ENCODE results near the gene CYP19A1.

Gene CYP19A1

DNA sequence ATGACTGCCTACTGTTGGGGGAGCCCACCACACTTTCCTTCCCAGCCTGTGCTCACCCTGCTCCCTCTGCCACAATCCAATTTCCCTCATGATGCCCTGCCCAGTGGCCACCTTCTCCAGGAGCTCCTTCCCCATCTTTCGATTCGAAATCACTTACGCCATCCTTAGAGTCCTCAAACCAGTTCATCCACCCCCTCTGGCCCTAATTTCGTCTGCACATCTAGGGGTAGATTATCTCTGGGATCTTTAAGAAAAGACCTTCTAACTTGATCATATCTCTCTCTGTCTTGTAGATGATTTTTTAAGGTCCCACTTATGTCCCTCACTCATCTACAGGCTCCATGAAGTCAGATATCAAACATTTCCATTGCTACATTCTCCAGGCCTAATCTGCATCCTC lies 17.1 kb downstream of the CYP19A1 start:
- DNase-seq (ENCODE audit: low read depth), result no peak
- no peaks in the 10 kb centered on the region for H3K36me3 ChIP-seq (ENCODE audit: control insufficient read depth, insufficient read depth, low read length, severe bottlenecking)

DNA sequence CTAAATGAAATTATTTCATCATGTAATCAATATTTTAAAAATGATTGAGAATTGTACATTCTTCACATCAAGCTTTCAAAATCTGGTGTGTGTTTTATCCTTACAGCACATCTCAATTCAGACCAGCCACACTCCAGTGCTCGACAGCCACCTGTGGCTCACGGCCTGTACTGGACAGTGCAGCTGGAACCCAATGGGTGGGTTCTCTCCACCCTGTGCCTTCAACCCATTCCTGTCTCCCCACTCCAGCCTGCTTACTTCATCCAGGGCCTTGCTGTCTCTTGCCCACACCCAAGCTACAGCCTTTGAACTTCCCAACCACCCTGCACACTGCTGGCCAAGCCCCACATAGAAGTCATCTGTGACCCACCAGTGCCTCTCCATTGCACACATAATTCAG lies 17.6 kb downstream of the CYP19A1 start:
- DNase-seq (ENCODE audit: low read depth), result no peak
- Histone ChIP-seq H3K4me3 (ENCODE audit: low read length) (no peak overlapping the region), H3K27me3 (replicated peaks; ENCODE audit: control insufficient read depth, insufficient read depth, low read length) (no peaks in the 10 kb centered on the region), H3K9me3 (ENCODE audit: control insufficient read depth, low read length) (no peaks in the 10 kb centered on the region), H3K9ac (ENCODE audit: low read length) (no peak overlapping the region), H3K36me3 (ENCODE audit: control insufficient read depth, insufficient read depth, low read length, severe bottlenecking) (no peaks in the 10 kb centered on the region), H3K4me1 (ENCODE audit: control insufficient read depth, insufficient read depth, low read length) (peaks cover 60% of the 10 kb centered on the region)

More for the DNA sequence above, 17.1 kb downstream of the CYP19A1 start:
- Histone ChIP-seq H3K9ac (ENCODE audit: low read length) (no peak overlapping the region), H3K9me3 (ENCODE audit: control insufficient read depth, low read length) (no peaks in the 10 kb centered on the region), H3K4me1 (ENCODE audit: control insufficient read depth, insufficient read depth, low read length) (peaks cover 60% of the 10 kb centered on the region), H3K27me3 (replicated peaks; ENCODE audit: control insufficient read depth, insufficient read depth, low read length) (no peaks in the 10 kb centered on the region), H3K4me3 (ENCODE audit: low read length) (no peak overlapping the region)

DNA sequence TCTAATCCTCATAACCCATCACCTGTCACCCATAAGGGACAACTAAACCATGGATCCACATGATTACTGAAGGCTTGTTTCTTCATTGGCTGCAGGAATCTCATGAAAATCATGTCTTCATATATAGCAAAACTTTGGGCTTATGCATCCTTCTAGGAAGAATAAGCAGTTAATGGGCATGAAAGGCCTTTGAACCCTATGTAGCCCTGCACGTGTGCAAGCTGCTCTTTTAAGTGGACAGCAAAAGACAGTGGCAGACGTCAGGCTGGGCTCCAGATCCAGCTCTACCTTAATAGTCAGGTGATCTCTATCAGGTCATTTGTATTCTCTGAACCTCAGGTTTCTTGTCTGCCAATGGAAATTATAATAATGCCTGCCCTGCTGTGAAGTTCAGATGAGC lies 18.9 kb downstream of the CYP19A1 start:
- Histone ChIP-seq H3K36me3 (ENCODE audit: control insufficient read depth, insufficient read depth, low read length, severe bottlenecking) (no peaks in the 10 kb centered on the region), H3K4me3 (ENCODE audit: low read length) (no peak overlapping the region), H3K9me3 (ENCODE audit: control insufficient read depth, low read length) (no peaks in the 10 kb centered on the region), H3K27me3 (replicated peaks; ENCODE audit: control insufficient read depth, insufficient read depth, low read length) (no peaks in the 10 kb centered on the region), H3K9ac (ENCODE audit: low read length) (no peak overlapping the region), H3K4me1 (ENCODE audit: control insufficient read depth, insufficient read depth, low read length) (peaks cover 66% of the 10 kb centered on the region)
- DNase-seq (ENCODE audit: low read depth), result no peak

DNA sequence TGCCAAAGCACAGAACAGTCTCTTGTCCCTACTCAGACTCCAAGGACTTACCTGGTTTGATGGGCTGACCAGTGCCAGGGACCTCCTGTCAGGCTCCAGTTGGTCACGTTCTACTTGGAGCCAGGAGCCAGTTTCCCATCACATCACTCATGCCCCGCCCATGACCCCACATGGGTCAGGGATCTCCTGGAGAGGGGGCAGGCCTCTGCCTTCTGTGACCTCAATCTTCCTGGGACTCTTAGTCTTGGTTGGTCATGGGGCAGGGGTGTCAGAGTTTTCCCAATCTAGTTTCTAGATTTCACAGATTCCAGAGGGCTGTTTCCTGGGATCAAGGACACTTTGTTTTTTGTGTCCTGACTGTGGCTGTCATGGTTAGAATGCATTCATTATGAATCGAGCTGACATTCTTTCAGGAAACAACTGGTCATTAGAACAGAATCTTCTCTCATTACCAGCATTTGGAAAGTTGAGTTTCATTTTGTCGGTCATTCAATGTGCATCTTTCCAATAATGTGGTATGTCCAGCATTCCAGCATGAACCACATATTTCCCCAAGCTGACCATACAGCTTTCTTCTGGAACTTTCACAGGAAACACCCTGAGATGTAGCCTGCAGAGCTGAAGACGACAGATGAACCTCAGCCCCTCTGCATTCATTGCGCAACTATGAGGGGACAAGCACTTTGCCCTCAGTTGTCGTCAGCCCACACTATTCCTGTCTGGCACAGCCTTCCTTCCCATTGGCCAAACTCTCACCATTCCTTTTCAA lies 19.8 kb downstream of the CYP19A1 start:
- no peak overlapping the region for H3K4me3 ChIP-seq (ENCODE audit: low read length)
- peaks cover 67% of the 10 kb centered on the region for H3K4me1 ChIP-seq (ENCODE audit: control insufficient read depth, insufficient read depth, low read length)
- DNase-seq (ENCODE audit: low read depth), result peak; percentile 13
- H3K27me3 ChIP-seq (replicated peaks; ENCODE audit: control insufficient read depth, insufficient read depth, low read length), result no peaks in the 10 kb centered on the region
- no peaks in the 10 kb centered on the region for H3K36me3 ChIP-seq (ENCODE audit: control insufficient read depth, insufficient read depth, low read length, severe bottlenecking)
- no peaks in the 10 kb centered on the region for H3K9me3 ChIP-seq (ENCODE audit: control insufficient read depth, low read length)
- peak overlapping the region; percentile 7 for H3K9ac ChIP-seq (ENCODE audit: low read length)

DNA sequence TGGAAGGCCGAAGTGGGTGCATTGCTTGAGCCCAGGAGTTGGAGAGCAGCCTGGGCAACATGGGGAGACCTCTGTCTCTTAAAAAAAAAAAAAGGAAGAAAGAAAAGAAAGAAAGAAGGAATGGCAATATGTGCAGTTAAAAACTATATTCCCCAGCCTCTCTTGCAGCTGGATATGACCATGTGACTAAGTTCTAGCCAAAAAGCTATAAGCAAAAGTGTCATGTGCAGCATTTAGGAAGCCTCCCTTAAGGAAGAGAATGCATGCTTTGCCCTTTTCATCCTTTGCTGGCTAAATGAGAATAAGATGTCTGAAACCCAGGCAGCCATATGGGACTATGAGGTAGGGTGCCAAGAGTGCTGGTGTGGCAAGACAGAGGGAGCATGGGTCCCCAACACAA lies 21.8 kb downstream of the CYP19A1 start:
- Histone ChIP-seq H3K36me3 (ENCODE audit: control insufficient read depth, insufficient read depth, low read length, severe bottlenecking) (no peaks in the 10 kb centered on the region), H3K4me1 (ENCODE audit: control insufficient read depth, insufficient read depth, low read length) (peaks cover 63% of the 10 kb centered on the region), H3K9me3 (ENCODE audit: control insufficient read depth, low read length) (no peaks in the 10 kb centered on the region), H3K4me3 (ENCODE audit: low read length) (no peak overlapping the region), H3K9ac (ENCODE audit: low read length) (no peak overlapping the region), H3K27me3 (replicated peaks; ENCODE audit: control insufficient read depth, insufficient read depth, low read length) (no peaks in the 10 kb centered on the region)
- DNase-seq (ENCODE audit: low read depth), result no peak

DNA sequence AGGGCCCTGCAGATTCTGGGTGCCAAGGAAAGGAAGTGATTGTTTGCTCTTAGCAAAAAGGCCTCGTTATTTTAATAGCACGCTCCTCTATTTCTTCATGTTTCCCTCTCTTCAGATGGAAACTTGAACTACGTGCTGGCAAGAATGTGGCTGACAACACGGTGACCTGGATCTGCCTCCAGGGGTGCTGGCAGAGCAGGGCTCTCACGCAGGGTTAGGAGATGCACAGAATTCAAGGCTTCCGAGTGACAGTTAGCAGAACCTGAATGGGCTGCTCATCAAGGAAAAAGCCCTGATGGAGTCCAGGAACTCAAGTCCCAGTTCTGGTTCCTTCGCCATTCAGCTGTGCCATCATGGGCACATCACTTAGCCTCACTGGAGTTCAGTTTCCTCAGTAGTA lies 22.7 kb downstream of the CYP19A1 start:
- H3K36me3 ChIP-seq (ENCODE audit: control insufficient read depth, insufficient read depth, low read length, severe bottlenecking), result no peaks in the 10 kb centered on the region
- peaks cover 67% of the 10 kb centered on the region for H3K4me1 ChIP-seq (ENCODE audit: control insufficient read depth, insufficient read depth, low read length)
- no peaks in the 10 kb centered on the region for H3K9me3 ChIP-seq (ENCODE audit: control insufficient read depth, low read length)
- H3K27me3 ChIP-seq (replicated peaks; ENCODE audit: control insufficient read depth, insufficient read depth, low read length), result no peaks in the 10 kb centered on the region
- no peak overlapping the region for H3K9ac ChIP-seq (ENCODE audit: low read length)
- H3K4me3 ChIP-seq (ENCODE audit: low read length), result no peak overlapping the region
- DNase-seq (ENCODE audit: low read depth), result no peak

DNA sequence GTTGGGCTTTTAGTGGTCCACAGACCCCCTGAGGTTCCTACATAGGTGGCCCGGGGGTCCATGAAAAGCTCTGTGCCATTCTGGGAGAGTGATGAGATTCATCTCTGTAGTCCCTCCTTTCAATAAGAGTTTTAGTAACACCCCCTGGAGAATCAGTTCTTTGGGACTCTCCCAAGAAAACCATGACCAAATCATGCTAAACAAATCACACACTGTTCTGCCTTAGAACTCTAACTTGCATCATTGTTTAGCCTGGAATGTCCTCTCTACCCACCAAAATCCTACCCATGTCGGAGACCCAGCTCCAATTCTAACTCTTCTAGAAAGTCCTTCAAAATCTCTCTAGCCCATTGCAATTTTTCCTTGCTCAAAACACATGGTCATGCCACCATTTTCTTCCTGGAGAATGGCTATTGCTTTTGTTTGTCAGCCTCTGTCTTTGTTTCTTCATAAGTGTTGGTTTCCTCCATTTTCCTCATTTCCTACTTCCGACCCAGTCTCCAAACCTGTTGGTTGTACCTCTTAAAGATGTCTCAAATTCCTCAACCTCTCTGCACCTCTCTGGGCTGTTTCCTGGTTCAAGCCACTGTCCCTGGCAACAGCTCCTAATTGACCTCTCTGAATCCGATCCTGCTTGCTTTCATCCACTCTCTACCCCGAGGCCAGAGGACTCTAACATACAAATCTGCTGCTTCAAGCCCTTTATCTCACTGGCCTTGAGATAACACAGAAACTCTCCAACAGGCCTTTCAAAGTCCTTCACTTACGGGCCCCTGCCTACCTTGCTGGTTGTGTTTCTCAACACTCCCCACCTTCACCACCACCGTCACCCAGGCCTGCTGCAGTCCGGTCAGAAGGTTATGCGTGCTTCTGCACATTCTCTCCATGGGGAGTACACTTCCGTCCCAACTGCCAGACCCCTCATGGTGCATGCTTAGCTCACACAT lies 23.7 kb downstream of the CYP19A1 start:
- no peak overlapping the region for H3K9ac ChIP-seq (ENCODE audit: low read length)
- no peaks in the 10 kb centered on the region for H3K9me3 ChIP-seq (ENCODE audit: control insufficient read depth, low read length)
- H3K4me3 ChIP-seq (ENCODE audit: low read length), result no peak overlapping the region
- DNase-seq (ENCODE audit: low read depth), result no peak
- H3K36me3 ChIP-seq (ENCODE audit: control insufficient read depth, insufficient read depth, low read length, severe bottlenecking), result no peaks in the 10 kb centered on the region
- peaks cover 70% of the 10 kb centered on the region for H3K4me1 ChIP-seq (ENCODE audit: control insufficient read depth, insufficient read depth, low read length)
- no peaks in the 10 kb centered on the region for H3K27me3 ChIP-seq (replicated peaks; ENCODE audit: control insufficient read depth, insufficient read depth, low read length)

DNA sequence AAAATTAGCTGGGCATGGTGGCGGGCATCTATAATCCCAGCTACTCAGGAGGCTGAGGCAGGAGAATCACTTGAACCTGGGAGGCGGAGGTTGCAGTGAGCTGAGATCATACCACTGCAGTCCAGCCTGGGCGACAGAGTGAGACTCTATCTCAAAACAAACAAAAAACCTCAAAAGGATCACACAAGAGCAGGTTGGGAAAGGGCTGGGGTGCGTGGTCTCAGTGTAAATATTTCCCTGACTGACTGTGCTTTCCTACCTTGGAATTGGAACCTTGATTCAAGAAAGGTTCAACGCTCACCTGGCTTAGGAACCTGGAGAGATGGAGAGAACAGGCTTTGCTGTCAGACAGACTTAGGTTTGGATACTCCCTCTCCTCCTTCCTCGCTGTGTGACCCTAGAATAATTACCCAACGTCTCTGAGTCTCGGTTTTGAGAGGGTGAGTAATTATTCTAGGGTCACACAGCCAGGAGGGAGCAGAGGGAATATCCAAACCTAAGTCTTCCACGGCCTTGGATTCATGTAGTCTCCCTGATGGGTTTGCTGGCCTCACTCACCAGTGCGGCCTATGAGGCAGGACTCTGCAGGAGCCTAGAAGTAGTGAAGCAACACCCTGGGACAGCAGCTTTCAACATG lies 24.6 kb downstream of the CYP19A1 start:
- no peaks in the 10 kb centered on the region for H3K27me3 ChIP-seq (replicated peaks; ENCODE audit: control insufficient read depth, insufficient read depth, low read length)
- no peak for DNase-seq (ENCODE audit: low read depth)
- no peak overlapping the region for H3K9ac ChIP-seq (ENCODE audit: low read length)
- H3K36me3 ChIP-seq (ENCODE audit: control insufficient read depth, insufficient read depth, low read length, severe bottlenecking), result no peaks in the 10 kb centered on the region
- peaks cover 65% of the 10 kb centered on the region for H3K4me1 ChIP-seq (ENCODE audit: control insufficient read depth, insufficient read depth, low read length)
- H3K9me3 ChIP-seq (ENCODE audit: control insufficient read depth, low read length), result no peaks in the 10 kb centered on the region
- no peak overlapping the region for H3K4me3 ChIP-seq (ENCODE audit: low read length)

DNA sequence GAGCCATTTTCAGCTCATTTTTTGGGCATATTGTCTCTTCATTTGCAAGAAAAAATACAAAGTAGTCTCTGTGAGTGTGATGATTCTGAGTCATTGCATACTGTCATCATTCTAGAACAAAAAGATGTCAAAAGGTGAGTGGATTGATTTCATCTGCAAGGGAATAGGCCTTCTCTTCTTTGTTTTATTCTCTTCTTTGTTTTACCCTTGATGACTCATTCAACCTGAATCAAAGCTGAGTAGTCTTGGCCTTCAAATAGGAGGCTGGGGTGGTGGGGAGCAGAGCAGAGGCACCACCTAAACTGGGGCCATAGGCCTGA lies 25.4 kb downstream of the CYP19A1 start:
- peaks cover 64% of the 10 kb centered on the region for H3K4me1 ChIP-seq (ENCODE audit: control insufficient read depth, insufficient read depth, low read length)
- H3K36me3 ChIP-seq (ENCODE audit: control insufficient read depth, insufficient read depth, low read length, severe bottlenecking), result no peaks in the 10 kb centered on the region
- no peak overlapping the region for H3K9ac ChIP-seq (ENCODE audit: low read length)
- no peak for DNase-seq (ENCODE audit: low read depth)
- H3K27me3 ChIP-seq (replicated peaks; ENCODE audit: control insufficient read depth, insufficient read depth, low read length), result no peaks in the 10 kb centered on the region
- no peaks in the 10 kb centered on the region for H3K9me3 ChIP-seq (ENCODE audit: control insufficient read depth, low read length)
- no peak overlapping the region for H3K4me3 ChIP-seq (ENCODE audit: low read length)

DNA sequence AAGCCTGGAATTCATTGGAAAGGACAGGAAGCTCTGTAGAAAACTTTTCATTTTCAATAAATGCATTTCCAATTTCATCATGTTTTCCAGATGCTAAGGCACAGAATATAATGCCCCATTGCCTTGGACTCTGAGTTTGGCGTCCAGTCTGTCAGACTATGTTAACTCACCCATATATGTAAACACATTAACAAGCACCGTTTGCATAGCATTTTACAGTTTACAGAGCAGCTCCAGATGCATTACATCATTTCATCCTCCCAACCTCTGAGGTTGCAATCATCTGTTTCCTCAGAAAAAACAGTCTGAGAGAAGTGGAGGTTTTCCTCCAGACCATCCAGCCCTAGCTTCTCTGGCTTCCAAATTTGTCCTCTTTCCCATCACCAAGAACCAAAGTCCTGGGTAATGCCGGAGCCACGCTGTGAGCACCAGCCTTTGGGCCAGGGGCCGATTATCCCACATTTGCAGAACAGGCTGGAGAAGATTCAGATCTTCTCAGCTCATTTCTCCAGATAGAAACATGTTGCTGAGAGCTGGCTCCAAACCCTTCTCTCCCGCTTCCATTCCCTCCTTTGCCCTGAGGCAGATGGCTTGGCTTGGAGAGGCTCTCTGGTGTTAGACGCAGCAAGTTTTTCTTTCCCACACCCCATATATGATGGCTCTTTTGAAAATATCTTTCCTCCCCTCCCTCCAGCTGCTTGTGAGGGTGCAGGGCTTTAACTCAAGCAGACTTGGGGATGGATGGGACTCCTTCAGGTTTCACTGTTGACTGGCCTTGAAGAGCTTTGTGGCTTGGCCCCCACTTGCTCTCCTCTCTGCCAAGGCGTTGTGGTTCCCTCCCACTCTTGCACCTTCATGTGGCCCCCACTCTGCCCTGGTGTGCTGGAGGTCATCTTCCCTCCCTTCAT lies 26.0 kb downstream of the CYP19A1 start:
- Histone ChIP-seq H3K4me3 (ENCODE audit: low read length) (no peak overlapping the region), H3K36me3 (ENCODE audit: control insufficient read depth, insufficient read depth, low read length, severe bottlenecking) (no peaks in the 10 kb centered on the region), H3K4me1 (ENCODE audit: control insufficient read depth, insufficient read depth, low read length) (peaks cover 64% of the 10 kb centered on the region), H3K9ac (ENCODE audit: low read length) (peak overlapping the region; percentile 10), H3K27me3 (replicated peaks; ENCODE audit: control insufficient read depth, insufficient read depth, low read length) (no peaks in the 10 kb centered on the region), H3K9me3 (ENCODE audit: control insufficient read depth, low read length) (no peaks in the 10 kb centered on the region)
- peak; percentile 48 for DNase-seq (ENCODE audit: low read depth)
